Esophagus muscularis mucosa (tissue), 4 donors: ENCODE data around the gene MTRF1.

ENCODE experiments used
- EP300 ChIP-seq: sonication (generic); formaldehyde crosslinking; IDR thresholded peaks from one replicate; pipeline ENCODE4 v1.6.1; 2017; ENCODE audit warnings: antibody characterized with exemption
- POLR2A ChIP-seq: fragments of 450-650 bp; IDR thresholded peaks from one replicate; pipeline ENCODE4 v1.6.1; 2017; ENCODE audit warnings: antibody characterized with exemption, moderate library complexity, mild to moderate bottlenecking, low read depth
- POLR2AphosphoS5 ChIP-seq, 2 donors: sonication (generic); formaldehyde crosslinking; IDR thresholded peaks; one replicate each; pipeline ENCODE4 v1.6.1; 2017; ENCODE audit warnings: antibody characterized with exemption in 2 of 2
- TF ChIP-seq, protein P1 (sequence below), 3 experiments: fragments of 200-600 bp in 2 of 3; fragments of 450-650 bp in 1 of 3; sonication (generic) in 2 of 3; IDR thresholded peaks; one replicate each; pipeline ENCODE4 v1.5.1; 2017 to 2019; ENCODE audit warnings: antibody characterized with exemption in 3 of 3, mild to moderate bottlenecking in 2 of 3, moderate library complexity in 1 of 3

DNA sequence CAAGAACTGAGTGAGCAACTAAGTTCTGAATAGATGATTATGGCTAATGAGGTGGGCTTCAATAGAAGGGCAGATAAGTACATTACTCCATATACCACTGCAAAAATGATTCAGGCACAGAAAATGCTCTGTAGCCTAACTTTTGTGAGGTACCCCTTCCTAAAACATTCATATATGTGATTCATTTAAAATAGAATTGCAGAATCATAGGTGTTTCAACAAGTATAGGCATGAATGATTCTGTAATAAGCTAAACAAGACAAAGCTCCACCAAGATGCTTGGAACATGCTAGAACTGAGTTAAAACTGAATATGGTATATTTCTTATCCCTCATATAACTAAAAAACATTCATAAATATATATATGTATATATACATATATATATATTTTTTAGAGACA lies 81.1 kb downstream of the MTRF1 start:
- TF ChIP-seq POLR2AphosphoS5 (IDR thresholded peaks at IDR 0.05) (no peak), POLR2A (no peak), EP300 (no peak)
- TF ChIP-seq, protein P1, sequence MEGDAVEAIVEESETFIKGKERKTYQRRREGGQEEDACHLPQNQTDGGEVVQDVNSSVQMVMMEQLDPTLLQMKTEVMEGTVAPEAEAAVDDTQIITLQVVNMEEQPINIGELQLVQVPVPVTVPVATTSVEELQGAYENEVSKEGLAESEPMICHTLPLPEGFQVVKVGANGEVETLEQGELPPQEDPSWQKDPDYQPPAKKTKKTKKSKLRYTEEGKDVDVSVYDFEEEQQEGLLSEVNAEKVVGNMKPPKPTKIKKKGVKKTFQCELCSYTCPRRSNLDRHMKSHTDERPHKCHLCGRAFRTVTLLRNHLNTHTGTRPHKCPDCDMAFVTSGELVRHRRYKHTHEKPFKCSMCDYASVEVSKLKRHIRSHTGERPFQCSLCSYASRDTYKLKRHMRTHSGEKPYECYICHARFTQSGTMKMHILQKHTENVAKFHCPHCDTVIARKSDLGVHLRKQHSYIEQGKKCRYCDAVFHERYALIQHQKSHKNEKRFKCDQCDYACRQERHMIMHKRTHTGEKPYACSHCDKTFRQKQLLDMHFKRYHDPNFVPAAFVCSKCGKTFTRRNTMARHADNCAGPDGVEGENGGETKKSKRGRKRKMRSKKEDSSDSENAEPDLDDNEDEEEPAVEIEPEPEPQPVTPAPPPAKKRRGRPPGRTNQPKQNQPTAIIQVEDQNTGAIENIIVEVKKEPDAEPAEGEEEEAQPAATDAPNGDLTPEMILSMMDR (IDR thresholded peaks at IDR 0.05) = no peak
